GM18502 (cell line): ENCODE measurements around the gene TRMT61B.
A peak's percentile ranks its signal among the peaks of the same experiment; 100 is the strongest.

Experiments
- ATAC-seq: cut with Tn5 transposase; IDR thresholded peaks from one replicate; pipeline ENCODE4 v1.9.1; 2021; ENCODE audit warnings: mild to moderate bottlenecking; ENCODE audit not compliant: unreplicated experiment, poor library complexity

The TRMT61B gene

GRCh38 chr2:28870146-28870891 is at the start of gene TRMT61B:
Gene TRMT61B, minus strand, starts transcription at chr2:28870309. Its CDS starts 32 bp downstream, at chr2:28870277.
- peak; percentile 96 for ATAC-seq

- no peak for ATAC-seq
Observed at GRCh38 chr2:28915939-28916338, 45.8 kb upstream of the TRMT61B start.

GRCh38 chr2:28909655-28910353 is 39.7 kb upstream of the TRMT61B start:
- ATAC-seq, result no peak

- ATAC-seq, result no peak
Observed at GRCh38 chr2:28908172-28908571, 38.1 kb upstream of the TRMT61B start.

- no peak for ATAC-seq
Observed at GRCh38 chr2:28906821-28907220, 36.7 kb upstream of the TRMT61B start.

GRCh38 chr2:28906376-28906775 is 36.3 kb upstream of the TRMT61B start:
- no peak for ATAC-seq

- ATAC-seq, result no peak
Observed at GRCh38 chr2:28905533-28905932, 35.4 kb upstream of the TRMT61B start.

- ATAC-seq, result no peak
Observed at GRCh38 chr2:28904802-28905457, 34.8 kb upstream of the TRMT61B start.

- no peak for ATAC-seq
Observed at GRCh38 chr2:28904295-28904694, 34.2 kb upstream of the TRMT61B start.

GRCh38 chr2:28902584-28902983 is 32.5 kb upstream of the TRMT61B start:
- ATAC-seq, result no peak

- no peak for ATAC-seq
Observed at GRCh38 chr2:28901841-28902240, 31.7 kb upstream of the TRMT61B start.

GRCh38 chr2:28901202-28901601 is 31.1 kb upstream of the TRMT61B start:
- no peak for ATAC-seq

- no peak for ATAC-seq
Observed at GRCh38 chr2:28898048-28898447, 27.9 kb upstream of the TRMT61B start.

GRCh38 chr2:28896906-28897305 is 26.8 kb upstream of the TRMT61B start:
- ATAC-seq, result no peak

- peak; percentile 19 for ATAC-seq
Observed at GRCh38 chr2:28895189-28895893, 25.2 kb upstream of the TRMT61B start.

GRCh38 chr2:28894470-28895188 is 24.5 kb upstream of the TRMT61B start, which contains the start of gene WDR43:
Gene WDR43, plus strand, starts transcription at chr2:28894667. Its CDS starts 32 bp downstream, at chr2:28894699.
- ATAC-seq, result peak; percentile 88

- ATAC-seq, result no peak
Observed at GRCh38 chr2:28893488-28893887, 23.4 kb upstream of the TRMT61B start.

GRCh38 chr2:28880193-28880592 is 10.1 kb upstream of the TRMT61B start:
- ATAC-seq, result no peak

GRCh38 chr2:28871620-28872019 is 1.5 kb upstream of the TRMT61B start:
- no peak for ATAC-seq
